Endothelial cell (in vitro differentiated cells): ENCODE results near the gene KRT72. TPM values are rescaled to one million over a fixed set of nuclear protein-coding genes. Genes with fewer than 3 reads are reported as not detected.

Experiments
- DNase-seq: peaks from one replicate; pipeline ENCODE4 v3.0.0; 2021; ENCODE audit warnings: low spot score
- H3K27ac Mint-ChIP-seq: one replicate; pipeline ENCODE4 v1.8.0; 2021; ENCODE audit warnings: mixed read lengths, inconsistent platforms; ENCODE audit not compliant: unreplicated experiment
- H3K27me3 Mint-ChIP-seq: one replicate; pipeline ENCODE4 v1.8.0; 2021; ENCODE audit warnings: mild to moderate bottlenecking, moderate library complexity, mixed read lengths, inconsistent platforms; ENCODE audit not compliant: unreplicated experiment
- H3K36me3 Mint-ChIP-seq: one replicate; pipeline ENCODE4 v1.8.0; 2021; ENCODE audit warnings: mild to moderate bottlenecking, low read depth, mixed read lengths, inconsistent platforms; ENCODE audit not compliant: unreplicated experiment
- H3K4me1 Mint-ChIP-seq: one replicate; pipeline ENCODE4 v1.8.0; 2021; ENCODE audit warnings: mild to moderate bottlenecking, mixed read lengths, inconsistent platforms; ENCODE audit not compliant: unreplicated experiment
- H3K4me3 Mint-ChIP-seq: one replicate; pipeline ENCODE4 v1.8.0; 2021; ENCODE audit warnings: mild to moderate bottlenecking, mixed read lengths, inconsistent platforms; ENCODE audit not compliant: unreplicated experiment
- H3K9me3 Mint-ChIP-seq: one replicate; pipeline ENCODE4 v1.8.0; 2021; ENCODE audit warnings: mixed read lengths, inconsistent platforms; ENCODE audit not compliant: unreplicated experiment
- CTCF ChIP-seq: fragments of 200-600 bp; sonication (generic); IDR thresholded peaks from one replicate; pipeline ENCODE4 v1.5.0; 2021; ENCODE audit warnings: antibody characterized with exemption; ENCODE audit not compliant: unreplicated experiment
- total RNA-seq: library from RNA; stranded (reverse); fragmentation: NEBNext Ultra II Directional; extraction: Animal tissue kit (Norgen Biotek cat#: 25700); gene quantifications from one replicate; pipeline ENCODE4 v1.2.1, GENCODE V29; 2021; ENCODE audit not compliant: unreplicated experiment

Gene KRT72
- total RNA-seq, 1 donor from 2014 or later: 0.28 TPM

DNA sequence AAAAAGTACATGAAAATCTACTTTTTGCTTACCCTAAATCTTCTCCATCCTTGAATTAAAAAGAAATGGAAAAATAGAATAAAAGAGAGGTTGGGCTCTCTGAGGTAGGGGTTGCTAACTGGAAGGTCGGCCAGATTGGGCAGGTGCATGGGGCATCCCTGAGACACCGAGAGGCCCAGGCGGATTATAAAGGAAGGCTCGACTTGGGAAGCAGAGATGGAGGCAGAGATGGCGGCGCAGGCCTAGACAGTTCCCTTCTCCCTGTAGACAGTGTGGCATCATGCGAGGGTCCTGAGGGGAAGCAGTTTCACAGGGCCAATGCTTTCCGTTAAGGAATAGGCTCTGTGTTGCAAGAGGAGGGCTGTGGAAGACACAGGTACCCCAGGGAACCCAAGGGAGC is 23.9 kb downstream of the KRT72 start:
- H3K4me3 Mint-ChIP-seq: no peak overlapping the region
- no peaks in the 10 kb centered on the region for H3K36me3 Mint-ChIP-seq
- peaks cover 9% of the 10 kb centered on the region for H3K4me1 Mint-ChIP-seq
- no peaks in the 10 kb centered on the region for H3K9me3 Mint-ChIP-seq
- DNase-seq: no peak
- H3K27me3 Mint-ChIP-seq: peaks cover 2% of the 10 kb centered on the region
- no peak overlapping the region for H3K27ac Mint-ChIP-seq
- TF ChIP-seq CTCF: no peak

- Mint-ChIP-seq H3K27ac (no peak overlapping the region), H3K4me1 (peaks cover 18% of the 10 kb centered on the region), H3K4me3 (no peak overlapping the region), H3K27me3 (peaks cover 5% of the 10 kb centered on the region), H3K9me3 (no peaks in the 10 kb centered on the region), H3K36me3 (no peaks in the 10 kb centered on the region)
- no peak for TF ChIP-seq CTCF
- no peak for DNase-seq
Measured at GRCh38 chr12:52575948-52576347, 25.3 kb downstream of the KRT72 start.

GRCh38 chr12:52575256-52575655 is 26.0 kb downstream of the KRT72 start:
- Mint-ChIP-seq H3K4me1 (peaks cover 16% of the 10 kb centered on the region), H3K27me3 (peaks cover 3% of the 10 kb centered on the region), H3K4me3 (no peak overlapping the region), H3K9me3 (no peaks in the 10 kb centered on the region), H3K27ac (no peak overlapping the region), H3K36me3 (no peaks in the 10 kb centered on the region)
- TF ChIP-seq CTCF: no peak
- DNase-seq: no peak

DNA sequence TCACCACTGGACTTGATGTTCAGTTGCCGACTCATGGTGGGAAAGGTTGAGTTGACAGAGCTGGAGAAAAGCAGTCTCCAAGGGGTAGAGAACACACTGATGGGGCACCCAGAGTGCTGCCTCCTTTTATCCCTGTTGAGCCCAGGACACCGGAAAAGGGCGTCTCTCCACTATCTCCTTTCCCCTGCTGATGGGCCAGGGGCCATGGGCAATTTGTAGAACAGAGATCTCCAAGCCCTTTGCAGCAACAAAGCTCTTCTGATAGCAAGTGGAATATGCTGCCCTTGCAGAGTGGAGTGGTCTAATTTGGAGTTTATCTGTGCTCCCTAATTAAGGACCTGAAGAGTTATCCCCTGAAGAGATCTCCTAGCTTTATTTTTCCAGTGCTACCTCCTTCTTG is 27.5 kb downstream of the KRT72 start, which contains the start of gene KRT74:
Gene KRT74, minus strand, starts transcription at position 101 of the 400 bp plus-strand sequence. Its CDS starts 66 bp downstream, at position 35.
- no peak for TF ChIP-seq CTCF
- no peak within 1 kb of the TSS for H3K4me3 Mint-ChIP-seq
- peaks cover 12% of the 10 kb centered on the region for H3K4me1 Mint-ChIP-seq
- DNase-seq: no peak
- no peak within 1 kb of the TSS for H3K27ac Mint-ChIP-seq
- no peaks in the 10 kb centered on the region for H3K36me3 Mint-ChIP-seq
- no peaks in the 10 kb centered on the region for H3K9me3 Mint-ChIP-seq
- peaks cover 3% of the 10 kb centered on the region for H3K27me3 Mint-ChIP-seq

GRCh38 chr12:52573306-52573705 is 28.0 kb downstream of the KRT72 start:
- Mint-ChIP-seq H3K4me1 (peaks cover 12% of the 10 kb centered on the region), H3K4me3 (no peak overlapping the region), H3K27me3 (peaks cover 7% of the 10 kb centered on the region), H3K27ac (no peak overlapping the region), H3K36me3 (no peaks in the 10 kb centered on the region), H3K9me3 (no peaks in the 10 kb centered on the region)
- no peak for DNase-seq
- no peak for TF ChIP-seq CTCF
